ENCODE results near the gene CPA5. TPM values are rescaled to one million over a fixed set of nuclear protein-coding genes. Genes with fewer than 3 reads are reported as not detected.

The CPA5 gene
- total and polyA plus RNA-seq, 10 of the 15 experiments (the other 5 are each of a cell fraction or from before 2014, with no cell fraction given), result 0.06 to 0.52 (median 0.29) TPM; not detected in 2

- TF ChIP-seq SMC3 (IDR thresholded peaks at IDR 0.05; ENCODE audit: borderline replicate concordance, low read length), result no peak
- no peak for TF ChIP-seq KLF5 (IDR thresholded peaks at IDR 0.05; ENCODE audit: partially characterized antibody)
- no peak for TF ChIP-seq NBN (IDR thresholded peaks at IDR 0.05)
These were observed 13.9 kb downstream of the CPA5 start (continued) for GRCh38 chr7:130358471-130358870.

GRCh38 chr7:130359276-130359857 is 14.8 kb downstream of the CPA5 start:
- TF ChIP-seq TCF12 (IDR thresholded peaks at IDR 0.05; ENCODE audit: low read depth, low read length) (no peak), CREM (IDR thresholded peaks at IDR 0.05; ENCODE audit: low read depth) (no peak), GATAD2B (conservative IDR thresholded peaks at IDR 0.05; ENCODE audit: low read depth) (no peak), WRNIP1 (IDR thresholded peaks at IDR 0.05; ENCODE audit: borderline replicate concordance, low read depth, low read length) (no peak), ZNF687 (IDR thresholded peaks at IDR 0.05) (no peak)
- Histone ChIP-seq H3K4me2 (ENCODE audit: control insufficient read depth, insufficient read depth) (no peak overlapping the region), H3K9ac (ENCODE audit: control insufficient read depth, insufficient read depth, low read length) (no peak overlapping the region), H2AFZ (ENCODE audit: control insufficient read depth, low read depth, low read length) (no peak overlapping the region), H4K20me1 (ENCODE audit: control insufficient read depth, insufficient read depth) (no peaks in the 10 kb centered on the region), H3K4me3 (no peak overlapping the region), H3K79me2 (ENCODE audit: control insufficient read depth, insufficient read depth, low read length) (no peaks in the 10 kb centered on the region), H3K9me3 (replicated peaks; ENCODE audit: control insufficient read depth, insufficient read depth, low read length) (peaks cover 2% of the 10 kb centered on the region; the same call in 1 of the 3 replicates), H3K27me3 (replicated peaks in 1 of 2; ENCODE audit: control insufficient read depth in 2 of 2, insufficient read depth in 2 of 2, low read length in 1 of 2) (no peaks in the 10 kb centered on the region), H3K36me3 (ENCODE audit: control insufficient read depth in 2 of 2, insufficient read depth in 2 of 2, low read length in 1 of 2) (no peaks in the 10 kb centered on the region), H3K27ac (ENCODE audit: control insufficient read depth, insufficient read depth) (no peak overlapping the region), H3K4me1 (ENCODE audit: control insufficient read depth, insufficient read depth, low read length) (no peaks in the 10 kb centered on the region)
- SMC1A ChIA-PET (ENCODE audit: uncharacterized antibody, unreplicated experiment), result no interaction called here
- FAIRE-seq (no peak), ATAC-seq (no peak), DNase-seq (ENCODE audit: low read depth, low spot score) (no peak)
- 2% methylated on average over 5 of the region's 5 CpGs for WGBS (ENCODE audit: insufficient coverage, insufficient replicate concordance, low lambda C conversion rate, missing lambda C conversion rate)
- CTCF ChIA-PET, result no interaction called here
- in situ Hi-C loops (cut with MboI) (no loop called here), intact Hi-C loops (cut with micrococcal nuclease; ENCODE audit: unreplicated experiment) (no loop called here)
- POLR2A ChIA-PET, result no interaction called here
- RAD21 ChIA-PET (ENCODE audit: unreplicated experiment), result no interaction called here
- BruUV-seq (replicated peaks), result no TSS peak

All from GM12878 (cell line).